Osteoblast (primary cell): ENCODE results near the gene WDCP. TPM values are rescaled to one million over a fixed set of nuclear protein-coding genes. Genes with fewer than 3 reads are reported as not detected.

Source experiments
- DNase-seq: peaks from one replicate; pipeline ENCODE4 v3.0.0; 2011; ENCODE audit warnings: low spot score, mixed read lengths; ENCODE audit not compliant: insufficient read length; ENCODE audit errors: missing footprints
- H2AFZ ChIP-seq: 2 replicates; pipeline ENCODE4 v1.6.0; 2011; ENCODE audit warnings: mild to moderate bottlenecking, low read length
- H3K27ac ChIP-seq: 2 replicates; pipeline ENCODE4 v1.5.1; 2011; ENCODE audit warnings: mild to moderate bottlenecking, low read depth, low read length, moderate library complexity
- H3K27me3 ChIP-seq: 2 replicates; pipeline ENCODE4 v1.6.0; 2012; ENCODE audit warnings: mild to moderate bottlenecking, control low read depth, inconsistent platforms, low read length, moderate library complexity; ENCODE audit not compliant: insufficient read depth
- H3K36me3 ChIP-seq: 2 replicates; pipeline ENCODE4 v1.5.1; 2011; ENCODE audit warnings: mild to moderate bottlenecking, low read length, control low read depth, moderate library complexity; ENCODE audit not compliant: insufficient read depth
- H3K4me1 ChIP-seq: 2 replicates; pipeline ENCODE4 v1.5.1; 2011; ENCODE audit warnings: mild to moderate bottlenecking, low read length, control low read depth, moderate library complexity; ENCODE audit not compliant: insufficient read depth
- H3K4me2 ChIP-seq: 2 replicates; pipeline ENCODE4 v1.6.0; 2011; ENCODE audit warnings: mild to moderate bottlenecking, low read length; ENCODE audit not compliant: insufficient read depth
- H3K4me3 ChIP-seq: fragments of 200-600 bp; sonication (generic); 3 replicates; pipeline ENCODE4 v1.5.1; 2012; ENCODE audit warnings: mild to moderate bottlenecking, low read length, inconsistent platforms; ENCODE audit not compliant: insufficient read depth
- H3K79me2 ChIP-seq: 2 replicates; pipeline ENCODE4 v1.6.0; 2012; ENCODE audit warnings: mild to moderate bottlenecking, low read length, control low read depth, inconsistent platforms; ENCODE audit not compliant: insufficient read depth
- H3K9me3 ChIP-seq: 2 replicates; pipeline ENCODE4 v1.5.1; 2011; ENCODE audit warnings: low read depth, low read length, control low read depth
- H4K20me1 ChIP-seq: 2 replicates; pipeline ENCODE4 v1.6.0; 2012; ENCODE audit warnings: mild to moderate bottlenecking, low read length, control low read depth; ENCODE audit not compliant: insufficient read depth
- total RNA-seq: library from RNA; depleted of rRNA; stranded (reverse); fragments of >200 nt; gene quantifications from 2 replicates; pipeline ENCODE4 v1.2.3, GENCODE V29; 2012
- TF ChIP-seq, protein P1 (sequence below): IDR thresholded peaks from 2 replicates; pipeline ENCODE4 v1.5.1; 2011; ENCODE audit warnings: mild to moderate bottlenecking, low read depth, low read length, moderate library complexity; ENCODE audit errors: extremely low read depth

Gene WDCP
- total RNA-seq, 1 donor = 8.3 TPM

- peak within 1 kb of the TSS; percentile 51 for H2AFZ ChIP-seq
- H3K4me1 ChIP-seq = peaks cover 10% of the 10 kb centered on the region
- DNase-seq = peak; percentile 88
- H3K27me3 ChIP-seq = no peaks in the 10 kb centered on the region
- TF ChIP-seq, protein P1, sequence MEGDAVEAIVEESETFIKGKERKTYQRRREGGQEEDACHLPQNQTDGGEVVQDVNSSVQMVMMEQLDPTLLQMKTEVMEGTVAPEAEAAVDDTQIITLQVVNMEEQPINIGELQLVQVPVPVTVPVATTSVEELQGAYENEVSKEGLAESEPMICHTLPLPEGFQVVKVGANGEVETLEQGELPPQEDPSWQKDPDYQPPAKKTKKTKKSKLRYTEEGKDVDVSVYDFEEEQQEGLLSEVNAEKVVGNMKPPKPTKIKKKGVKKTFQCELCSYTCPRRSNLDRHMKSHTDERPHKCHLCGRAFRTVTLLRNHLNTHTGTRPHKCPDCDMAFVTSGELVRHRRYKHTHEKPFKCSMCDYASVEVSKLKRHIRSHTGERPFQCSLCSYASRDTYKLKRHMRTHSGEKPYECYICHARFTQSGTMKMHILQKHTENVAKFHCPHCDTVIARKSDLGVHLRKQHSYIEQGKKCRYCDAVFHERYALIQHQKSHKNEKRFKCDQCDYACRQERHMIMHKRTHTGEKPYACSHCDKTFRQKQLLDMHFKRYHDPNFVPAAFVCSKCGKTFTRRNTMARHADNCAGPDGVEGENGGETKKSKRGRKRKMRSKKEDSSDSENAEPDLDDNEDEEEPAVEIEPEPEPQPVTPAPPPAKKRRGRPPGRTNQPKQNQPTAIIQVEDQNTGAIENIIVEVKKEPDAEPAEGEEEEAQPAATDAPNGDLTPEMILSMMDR = no peak
- H3K79me2 ChIP-seq = no peaks in the 10 kb centered on the region
- no peak within 1 kb of the TSS for H3K27ac ChIP-seq
- H3K9me3 ChIP-seq = no peaks in the 10 kb centered on the region
- peak within 1 kb of the TSS; percentile 70 for H3K4me3 ChIP-seq
- H4K20me1 ChIP-seq = no peaks in the 10 kb centered on the region
- H3K36me3 ChIP-seq = no peaks in the 10 kb centered on the region
- peak within 1 kb of the TSS; percentile 84 for H3K4me2 ChIP-seq
These were observed 37.3 kb downstream of the WDCP start, which contains the start of gene MFSD2B for GRCh38 chr2:24009680-24010476. TSS of gene MFSD2B (plus strand) at chr2:24010085. CDS start at chr2:24010097, 12 bp downstream.

- no peaks in the 10 kb centered on the region for H3K27me3 ChIP-seq
- H3K36me3 ChIP-seq = no peaks in the 10 kb centered on the region
- peak overlapping the region; percentile 70 for H3K4me3 ChIP-seq
- TF ChIP-seq, protein P1 = no peak
- H3K79me2 ChIP-seq = no peaks in the 10 kb centered on the region
- no peak overlapping the region for H3K27ac ChIP-seq
- no peaks in the 10 kb centered on the region for H3K9me3 ChIP-seq
- no peak for DNase-seq
- peak overlapping the region; percentile 84 for H3K4me2 ChIP-seq
- no peaks in the 10 kb centered on the region for H4K20me1 ChIP-seq
- peaks cover 10% of the 10 kb centered on the region for H3K4me1 ChIP-seq
- H2AFZ ChIP-seq = peak overlapping the region; percentile 6
These were observed 37.9 kb downstream of the WDCP start for GRCh38 chr2:24009367-24009679.

DNA sequence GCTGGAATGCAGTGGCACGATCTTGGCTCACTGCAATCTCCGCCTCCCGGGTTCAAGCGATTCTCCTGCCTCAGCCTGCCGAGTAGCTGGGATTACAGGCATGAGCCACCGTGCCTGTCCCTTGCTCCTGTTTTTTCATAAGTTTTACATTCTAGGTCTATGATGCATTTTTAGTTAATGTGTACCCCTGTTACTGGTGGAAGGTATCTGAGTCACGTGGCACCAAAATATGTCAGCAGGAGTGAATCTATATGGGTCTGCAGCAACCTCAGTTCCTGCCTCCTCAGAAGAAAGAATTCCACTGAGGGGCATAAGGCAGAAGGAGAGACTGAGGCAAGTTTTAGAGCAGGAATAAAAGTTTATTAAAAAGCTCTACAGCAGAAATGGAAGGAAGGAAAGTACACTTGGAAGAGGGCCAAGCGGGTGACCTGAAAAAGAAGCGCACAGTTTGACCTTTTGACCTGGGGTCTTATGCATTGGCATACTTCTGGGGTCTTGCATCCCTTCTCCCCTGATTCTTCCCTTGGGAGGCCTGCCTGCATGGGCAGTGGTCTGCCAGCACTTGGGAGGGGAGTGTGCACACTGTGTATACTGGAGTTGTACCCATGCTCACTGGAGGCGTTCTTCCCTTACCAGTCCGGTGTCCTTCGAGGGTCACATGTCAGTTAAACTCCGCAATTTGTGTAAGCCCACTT is 38.4 kb downstream of the WDCP start:
- Histone ChIP-seq H3K9me3 (no peaks in the 10 kb centered on the region), H3K4me2 (peak overlapping the region; percentile 84), H3K27ac (no peak overlapping the region), H3K27me3 (no peaks in the 10 kb centered on the region), H2AFZ (no peak overlapping the region), H3K4me1 (peaks cover 10% of the 10 kb centered on the region), H3K79me2 (no peaks in the 10 kb centered on the region), H4K20me1 (no peaks in the 10 kb centered on the region), H3K36me3 (no peaks in the 10 kb centered on the region), H3K4me3 (peak overlapping the region; percentile 54)
- TF ChIP-seq, protein P1 = no peak
- no peak for DNase-seq

GRCh38 chr2:24007693-24008092 is 39.5 kb downstream of the WDCP start:
- Histone ChIP-seq H3K27ac (no peak overlapping the region), H3K27me3 (no peaks in the 10 kb centered on the region), H3K79me2 (no peaks in the 10 kb centered on the region), H3K9me3 (no peaks in the 10 kb centered on the region), H4K20me1 (no peaks in the 10 kb centered on the region), H3K36me3 (no peaks in the 10 kb centered on the region), H3K4me1 (peaks cover 10% of the 10 kb centered on the region), H3K4me3 (no peak overlapping the region), H2AFZ (no peak overlapping the region), H3K4me2 (no peak overlapping the region)
- no peak for DNase-seq
- TF ChIP-seq, protein P1 = no peak
